K562 (cell line): Measurements from ENCODE around the gene IDI1. TPM values are rescaled to one million over a fixed set of nuclear protein-coding genes. Genes with fewer than 3 reads are reported as not detected.
A peak's percentile ranks its signal among the peaks of the same experiment; 100 is the strongest.

ENCODE experiments used
- BCL6 ChIP-seq: fragments of 250-450 bp; sonication (Bioruptor Pico); IDR thresholded peaks from 2 replicates; pipeline ENCODE4 v1.4.0; 2020
- DIDO1 ChIP-seq: fragments of 450-650 bp; IDR thresholded peaks from 2 replicates; pipeline ENCODE4 v1.6.1; 2016; ENCODE audit warnings: low read depth, missing biosample characterization, missing genetic modification characterization
- EGR1 ChIP-seq: fragments of 450-650 bp; conservative IDR thresholded peaks from 2 replicates; pipeline ENCODE4 v1.6.1; 2017; ENCODE audit warnings: mild to moderate bottlenecking
- ELF1 ChIP-seq: fragments of 200-800 bp; sonication (Bioruptor generic); IDR thresholded peaks from 2 replicates; pipeline ENCODE4 v1.6.1; 2016; ENCODE audit warnings: missing genetic modification characterization, missing compliant biosample characterization
- EP300 ChIP-seq: IDR thresholded peaks from 2 replicates; pipeline ENCODE4 v1.6.1; 2012; ENCODE audit warnings: low read length, improper control_type of control experiment
- JUN ChIP-seq, 2 experiments: sonication (generic) in 1 of 2; formaldehyde crosslinking in 1 of 2; IDR thresholded peaks; 2 replicates each; pipeline versions ENCODE4 v1.6.1 to v1.8.0; 2012 to 2022; ENCODE audit warnings: borderline replicate concordance in 2 of 2, mild to moderate bottlenecking in 2 of 2, improper control_type of control experiment in 1 of 2, low read depth in 1 of 2, low read length in 1 of 2, missing genetic modification reagents in 1 of 2
- KAT7 ChIP-seq: sonication (generic); formaldehyde crosslinking; IDR thresholded peaks from 2 replicates; pipeline ENCODE4 v1.8.0; 2022; ENCODE audit warnings: missing genetic modification reagents, mild to moderate bottlenecking, borderline replicate concordance
- MEF2D ChIP-seq: conservative IDR thresholded peaks from 2 replicates; pipeline ENCODE4 v1.6.1; 2016; ENCODE audit warnings: low read depth, missing genetic modification characterization, missing compliant biosample characterization
- NFIC ChIP-seq: fragments of 450-650 bp; IDR thresholded peaks from 2 replicates; pipeline ENCODE4 v1.6.1; 2017; ENCODE audit warnings: mild to moderate bottlenecking, inconsistent platforms
- PHF8 ChIP-seq: fragments of 200-600 bp; sonication (generic); IDR thresholded peaks from 2 replicates; pipeline ENCODE4 v1.6.1; 2012; ENCODE audit warnings: mixed run types, mild to moderate bottlenecking, inconsistent platforms, low read length, moderate library complexity, borderline replicate concordance
- RBM25 ChIP-seq: fragments of 200-400 bp; formaldehyde crosslinking; IDR thresholded peaks from 2 replicates; pipeline ENCODE4 v1.6.1; 2018; ENCODE audit warnings: low read length, low read depth, moderate library complexity; ENCODE audit not compliant: severe bottlenecking
- SMARCB1 ChIP-seq: IDR thresholded peaks from 2 replicates; pipeline ENCODE4 v1.6.1; 2011; ENCODE audit warnings: improper control_type of control experiment, low read depth; ENCODE audit not compliant: insufficient read length
- XRCC5 ChIP-seq: fragments of 200-400 bp; formaldehyde crosslinking; IDR thresholded peaks from 2 replicates; pipeline ENCODE4 v1.6.1; 2017; ENCODE audit warnings: low read depth, mild to moderate bottlenecking, low read length
- ZBTB2 ChIP-seq: fragments of 450-650 bp; IDR thresholded peaks from 2 replicates; pipeline ENCODE4 v1.6.1; 2016; ENCODE audit warnings: antibody characterized with exemption
- ZBTB33 ChIP-seq: sonication (generic); formaldehyde crosslinking; IDR thresholded peaks from 2 replicates; pipeline ENCODE4 v1.8.1; 2023; ENCODE audit warnings: mild to moderate bottlenecking, missing genetic modification reagents
- ZNF143 ChIP-seq: sonication (generic); formaldehyde crosslinking; IDR thresholded peaks from 2 replicates; pipeline ENCODE4 v1.9.0; 2022; ENCODE audit warnings: mild to moderate bottlenecking, missing genetic modification reagents
- ZNF175 ChIP-seq: fragments of 200-800 bp; sonication (Bioruptor generic); IDR thresholded peaks from 2 replicates; pipeline ENCODE4 v1.6.1; 2016; ENCODE audit warnings: low read depth, mild to moderate bottlenecking, missing genetic modification characterization, missing compliant biosample characterization
- ZNF316 ChIP-seq: fragments of 450-650 bp; IDR thresholded peaks from 2 replicates; pipeline ENCODE4 v1.6.1; 2016
- ZNF717 ChIP-seq: fragments of 250-450 bp; sonication (Bioruptor Pico); IDR thresholded peaks from 2 replicates; pipeline ENCODE4 v1.5.0; 2021
- polyA plus RNA-seq, 8 experiments: library from polyadenylated mRNA; depleted of rRNA in 4 of 8; stranded (reverse) in 5 of 8; unstranded in 3 of 8; fragments of >200 nt; fragmentation: Nextera tagmentation in 2 of 8; fragmentation: Illumina TruSeq in 1 of 8; extraction: Ambion mirVana in 2 of 8; extraction: Trizol in 1 of 8; gene quantifications; 2 replicates each; pipeline versions ENCODE4 v1.2.1 to v1.2.3, GENCODE V29; 2011 to 2014; ENCODE audit warnings: inconsistent platforms in 1 of 8, missing spikeins in 1 of 8
- total RNA-seq, 7 experiments: library from RNA; depleted of rRNA in 6 of 7; stranded (reverse); fragments of >200 nt in 6 of 7; fragmentation: Illumina TruSeq in 2 of 7; extraction: Trizol in 2 of 7; gene quantifications; 2 replicates each; pipeline versions ENCODE4 v1.2.1 to v1.2.3, GENCODE V29; 2011 to 2021; ENCODE audit warnings: low replicate concordance in 1 of 7
- TF ChIP-seq, protein P1 (sequence below): fragments of 250-450 bp; sonication (Bioruptor Pico); IDR thresholded peaks from 2 replicates; pipeline ENCODE4 v1.5.0; 2021; ENCODE audit warnings: mild to moderate bottlenecking, borderline replicate concordance

IDI1 gene
- total and polyA plus RNA-seq, 9 of the 15 experiments (the other 6 are each of a cell fraction or from before 2014, with no cell fraction given): 70.0 to 265 (median 119) TPM

DNA sequence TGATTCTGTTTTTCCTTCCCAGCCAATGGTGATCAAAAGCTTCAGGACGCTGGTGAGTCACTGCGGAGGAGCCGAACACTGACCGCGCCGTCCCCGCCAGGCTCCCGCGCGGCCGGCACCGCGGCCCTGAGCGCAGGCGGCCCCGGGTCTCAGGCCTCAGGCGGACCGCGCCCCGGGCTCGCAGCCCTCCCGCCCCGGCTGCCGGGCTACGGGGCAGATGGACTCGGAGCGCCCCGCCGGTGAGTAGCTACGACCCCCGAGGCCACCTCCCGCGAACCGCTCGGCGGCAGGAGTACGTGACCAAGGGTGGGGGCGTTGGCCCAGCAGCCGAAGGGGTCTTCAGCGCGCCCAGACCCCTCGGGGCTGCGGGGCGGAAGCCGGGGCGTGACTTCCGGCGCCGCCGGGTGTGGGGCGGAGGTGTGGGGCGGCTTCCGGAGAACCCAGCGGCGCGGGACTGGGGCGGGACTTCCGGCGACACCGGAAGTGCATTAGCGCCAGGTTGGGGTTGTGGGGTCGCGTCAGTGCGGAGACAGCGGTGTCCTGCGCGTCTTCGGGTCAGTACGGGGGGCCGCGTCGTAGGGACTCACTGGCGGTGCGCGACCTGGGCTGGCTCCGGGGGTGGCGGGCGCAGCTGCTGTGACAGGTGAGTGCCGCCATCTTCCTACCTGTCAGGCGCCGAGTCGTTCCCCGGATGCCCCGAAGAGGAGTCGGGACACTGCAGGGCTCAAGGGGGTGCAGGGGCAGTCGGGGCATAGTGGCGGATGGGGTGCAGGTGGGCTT lies 7.6 kb upstream of the IDI1 start, which contains the start of gene WDR37 (continued):
- TF ChIP-seq ZBTB33 (CRISPR knock-in tag) (peak; percentile 33; the same call in 1 of the 2 replicates), RBM25 (no peak), XRCC5 (no peak), ZNF717 (CRISPR knock-in tag) (no peak), ZNF316 (0 out of 2 replicates have a peak, but pooled peaks have one; percentile 1), EGR1 (peak; percentile 67), PHF8 (peak; percentile 87; the same call in 1 of the 2 replicates), JUN (IDR thresholded peaks at IDR 0.05; ENCODE audit: borderline replicate concordance, low read depth, low read length) (0 out of 2 replicates have a peak, but pooled peaks have one; percentile 41), JUN (CRISPR knock-in tag; IDR thresholded peaks at IDR 0.05; ENCODE audit: borderline replicate concordance) (no peak), MEF2D (tag) (no peak), BCL6 (CRISPR knock-in tag) (no peak), ZNF143 (no peak), NFIC (no peak), DIDO1 (peak; percentile 82), EP300 (no peak), ZBTB2 (no peak), SMARCB1 (no peak), ELF1 (tag) (peak; percentile 92), KAT7 (peak; percentile 66; the same call in 1 of the 2 replicates), ZNF175 (CRISPR knock-in tag) (0 out of 2 replicates have a peak, but pooled peaks have one; percentile 49)
- TF ChIP-seq, protein P1, sequence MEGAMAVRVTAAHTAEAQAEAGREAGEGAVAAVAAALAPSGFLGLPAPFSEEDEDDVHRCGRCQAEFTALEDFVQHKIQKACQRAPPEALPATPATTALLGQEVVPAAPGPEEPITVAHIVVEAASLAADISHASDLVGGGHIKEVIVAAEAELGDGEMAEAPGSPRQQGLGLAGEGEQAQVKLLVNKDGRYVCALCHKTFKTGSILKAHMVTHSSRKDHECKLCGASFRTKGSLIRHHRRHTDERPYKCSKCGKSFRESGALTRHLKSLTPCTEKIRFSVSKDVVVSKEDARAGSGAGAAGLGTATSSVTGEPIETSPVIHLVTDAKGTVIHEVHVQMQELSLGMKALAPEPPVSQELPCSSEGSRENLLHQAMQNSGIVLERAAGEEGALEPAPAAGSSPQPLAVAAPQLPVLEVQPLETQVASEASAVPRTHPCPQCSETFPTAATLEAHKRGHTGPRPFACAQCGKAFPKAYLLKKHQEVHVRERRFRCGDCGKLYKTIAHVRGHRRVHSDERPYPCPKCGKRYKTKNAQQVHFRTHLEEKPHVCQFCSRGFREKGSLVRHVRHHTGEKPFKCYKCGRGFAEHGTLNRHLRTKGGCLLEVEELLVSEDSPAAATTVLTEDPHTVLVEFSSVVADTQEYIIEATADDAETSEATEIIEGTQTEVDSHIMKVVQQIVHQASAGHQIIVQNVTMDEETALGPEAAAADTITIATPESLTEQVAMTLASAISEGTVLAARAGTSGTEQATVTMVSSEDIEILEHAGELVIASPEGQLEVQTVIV (CRISPR knock-in tag): no peak
